A673 (cell line): Measurements from ENCODE around the gene ANKDD1B.

Experiments used
- CTCF ChIP-seq: fragments of 300-800, 200-600 bp; sonication (generic); conservative IDR thresholded peaks from 2 replicates; pipeline ENCODE4 v1.5.1; 2017; ENCODE audit warnings: low read depth, mild to moderate bottlenecking, antibody characterized with exemption, low read length, moderate library complexity, mixed read lengths
- EZH2 ChIP-seq: fragments of 200-600 bp; sonication (generic); IDR thresholded peaks from 2 replicates; pipeline ENCODE4 v1.6.1; 2017; ENCODE audit warnings: borderline replicate concordance, low read depth, mild to moderate bottlenecking, mixed read lengths, antibody characterized with exemption, low read length; ENCODE audit not compliant: poor library complexity, severe bottlenecking

GRCh38 chr5:75610201-75610600, 1.1 kb upstream of the ANKDD1B start:
- TF ChIP-seq CTCF (no peak), EZH2 (no peak)
